Mesenchymal stem cell (in vitro differentiated cells and primary cell): ENCODE results near the gene FNDC4.

Experiments
- DNase-seq: peaks from one replicate; pipeline ENCODE4 v3.0.0-alpha.2; 2013
- H2AFZ ChIP-seq: one replicate; pipeline ENCODE4 v1.6.1; 2013; ENCODE audit warnings: low read depth, mild to moderate bottlenecking, control low read depth, inconsistent platforms, low read length, moderate library complexity
- H2AK5ac ChIP-seq: 2 replicates; pipeline ENCODE4 v1.6.1; 2013; ENCODE audit warnings: low read length, moderate library complexity, mild to moderate bottlenecking, inconsistent platforms; ENCODE audit not compliant: severe bottlenecking
- H2BK120ac ChIP-seq: one replicate; pipeline ENCODE4 v1.6.1; 2013; ENCODE audit warnings: low read depth, mild to moderate bottlenecking, inconsistent platforms, low read length, moderate library complexity
- H2BK12ac ChIP-seq, 2 experiments: one replicate each; pipeline ENCODE4 v1.6.1; 2013; ENCODE audit warnings: inconsistent platforms in 2 of 2, low read length in 2 of 2, mild to moderate bottlenecking in 2 of 2, moderate library complexity in 2 of 2, control low read depth in 1 of 2
- H2BK15ac ChIP-seq: one replicate; pipeline ENCODE4 v1.6.1; 2013; ENCODE audit warnings: mild to moderate bottlenecking, low read depth, inconsistent platforms; ENCODE audit not compliant: poor library complexity, severe bottlenecking
- H2BK5ac ChIP-seq: 2 replicates; pipeline ENCODE4 v1.6.1; 2013; ENCODE audit warnings: low read depth, mild to moderate bottlenecking, low read length, control low read depth, inconsistent platforms; ENCODE audit not compliant: poor library complexity, severe bottlenecking
- H3K14ac ChIP-seq, 2 experiments: one replicate each; pipeline ENCODE4 v1.6.1; 2013; ENCODE audit warnings: inconsistent platforms in 2 of 2, low read length in 2 of 2, control low read depth in 1 of 2, mild to moderate bottlenecking in 1 of 2, moderate library complexity in 1 of 2
- H3K18ac ChIP-seq, 2 experiments: one replicate each; pipeline ENCODE4 v1.6.1; 2013; ENCODE audit warnings: inconsistent platforms in 2 of 2, low read length in 2 of 2, control low read depth in 1 of 2, low read depth in 1 of 2, mild to moderate bottlenecking in 1 of 2
- H3K23ac ChIP-seq, 2 experiments: one replicate each; pipeline ENCODE4 v1.6.1; 2013; ENCODE audit warnings: inconsistent platforms in 2 of 2, low read length in 2 of 2, mild to moderate bottlenecking in 2 of 2, moderate library complexity in 2 of 2, control low read depth in 1 of 2
- H3K27ac ChIP-seq: 2 replicates; pipeline ENCODE4 v1.5.1; 2013; ENCODE audit warnings: mild to moderate bottlenecking, moderate library complexity, low read length, control low read depth, inconsistent platforms; ENCODE audit not compliant: poor library complexity, severe bottlenecking
- H3K27me3 ChIP-seq, 2 experiments: 2 replicates each; pipeline versions ENCODE4 v1.6.1 to v1.7.0; 2013; ENCODE audit warnings: low read length in 2 of 2, mild to moderate bottlenecking in 2 of 2, moderate library complexity in 2 of 2, control low read depth in 1 of 2, inconsistent platforms in 1 of 2; ENCODE audit not compliant: control insufficient read depth in 1 of 2, insufficient read depth in 1 of 2
- H3K36me3 ChIP-seq, 2 experiments: 2 replicates each; pipeline versions ENCODE4 v1.6.1 to v1.7.0; 2013; ENCODE audit warnings: low read length in 2 of 2, control low read depth in 1 of 2, inconsistent platforms in 1 of 2, low read depth in 1 of 2, mild to moderate bottlenecking in 1 of 2; ENCODE audit not compliant: insufficient read depth in 2 of 2, control insufficient read depth in 1 of 2
- H3K4ac ChIP-seq, 2 experiments: one replicate each; pipeline ENCODE4 v1.6.1; 2013; ENCODE audit warnings: inconsistent platforms in 2 of 2, low read length in 2 of 2, mild to moderate bottlenecking in 2 of 2, moderate library complexity in 2 of 2, control low read depth in 1 of 2, low read depth in 1 of 2
- H3K4me1 ChIP-seq: 2 replicates; pipeline ENCODE4 v1.6.1; 2013; ENCODE audit warnings: low read depth, low read length, control low read depth; ENCODE audit not compliant: control insufficient read depth, insufficient read depth
- H3K4me2 ChIP-seq: 2 replicates; pipeline ENCODE4 v1.6.1; 2013; ENCODE audit warnings: low read length, mild to moderate bottlenecking, inconsistent platforms; ENCODE audit not compliant: poor library complexity, severe bottlenecking
- H3K4me3 ChIP-seq, 2 experiments: 2 replicates each; pipeline versions ENCODE4 v1.5.1 to v1.7.0; 2013; ENCODE audit warnings: low read length in 2 of 2, mild to moderate bottlenecking in 2 of 2, control low read depth in 1 of 2, low read depth in 1 of 2; ENCODE audit not compliant: insufficient read depth in 1 of 2
- H3K79me1 ChIP-seq: replicated peaks from 2 replicates; pipeline ENCODE4 v1.6.1; 2013; ENCODE audit warnings: mild to moderate bottlenecking, control low read depth, low read length, inconsistent platforms; ENCODE audit not compliant: poor library complexity, severe bottlenecking
- H3K9ac ChIP-seq: 2 replicates; pipeline ENCODE4 v1.7.0; 2013; ENCODE audit warnings: mild to moderate bottlenecking, low read length, moderate library complexity
- H3K9me3 ChIP-seq: 2 replicates; pipeline ENCODE4 v1.7.0; 2013; ENCODE audit warnings: mild to moderate bottlenecking, low read length; ENCODE audit not compliant: control insufficient read depth
- H4K8ac ChIP-seq: one replicate; pipeline ENCODE4 v1.6.1; 2013; ENCODE audit warnings: inconsistent platforms, mild to moderate bottlenecking, low read length, moderate library complexity
- H4K91ac ChIP-seq: one replicate; pipeline ENCODE4 v1.6.1; 2013; ENCODE audit warnings: mild to moderate bottlenecking, low read length, inconsistent platforms
- WGBS: methylation state at CpG from one replicate; pipeline ENCODE4 v1.1.7; 2013; ENCODE audit warnings: mixed read lengths; 5-methylcytosine and 5-hydroxymethylcytosine counted together

The FNDC4 gene

DNA sequence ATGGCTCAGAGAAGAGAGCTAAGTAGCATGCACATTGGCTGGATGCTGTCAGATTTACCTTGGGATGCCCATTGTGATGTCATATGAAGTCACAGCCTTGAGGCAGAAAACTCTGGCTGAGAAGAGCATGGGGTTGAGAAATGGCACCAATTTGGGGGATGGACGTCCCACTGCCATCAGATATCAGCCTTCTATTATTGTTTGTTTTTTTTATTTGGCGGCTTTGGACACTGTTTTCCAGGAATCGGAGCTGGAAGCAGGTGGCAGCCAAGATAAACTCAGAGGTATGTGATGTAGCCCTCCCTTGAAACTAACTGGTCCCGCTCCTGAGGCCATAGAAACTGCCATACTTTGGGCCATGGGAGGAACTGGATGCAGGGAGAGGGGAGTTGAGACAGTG lies 42.3 kb upstream of the FNDC4 start:
- Histone ChIP-seq H4K8ac (no peak overlapping the region), H4K91ac (no peak overlapping the region), H2BK120ac (no peak overlapping the region), H3K18ac (no peak overlapping the region), H2AK5ac (no peak overlapping the region), H3K4me1 (no peaks in the 10 kb centered on the region), H2BK15ac (no peak overlapping the region), H3K9me3 (no peaks in the 10 kb centered on the region), H2AFZ (no peak overlapping the region), H3K27me3 (peaks cover 14 to 16% of the 10 kb centered on the region in 2 experiments), H2BK5ac (no peak overlapping the region), H3K4me3 (no peak overlapping the region), H2BK12ac (no peak overlapping the region), H3K27ac (no peak overlapping the region), H3K4me2 (no peak overlapping the region), H3K23ac (no peak overlapping the region), H3K9ac (no peak overlapping the region), H3K79me1 (no peaks in the 10 kb centered on the region), H3K4ac (no peak overlapping the region), H3K36me3 (no peaks in the 10 kb centered on the region), H3K14ac (no peak overlapping the region)
- no peak for DNase-seq
- WGBS: 88% methylated on average over 3 of the region's 4 CpGs

DNA sequence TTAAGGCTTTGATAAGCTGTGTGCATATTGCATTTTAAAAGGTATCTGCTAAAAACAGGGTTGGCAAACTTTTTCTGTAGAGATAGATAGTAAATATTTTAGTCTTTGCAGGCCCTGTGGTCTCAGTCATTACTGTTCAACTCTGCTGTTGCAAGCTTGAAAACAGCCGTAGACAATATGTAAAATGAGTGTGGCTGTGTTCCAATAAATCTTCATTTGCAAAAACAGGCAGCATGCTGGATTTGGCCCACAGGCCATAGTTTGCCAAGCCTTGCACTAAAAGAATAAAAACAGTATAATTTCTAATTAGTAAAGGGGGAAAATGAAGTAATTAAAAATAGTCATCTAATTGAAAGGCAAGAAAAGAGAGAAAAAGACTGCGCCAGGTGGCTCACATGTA lies 37.0 kb upstream of the FNDC4 start:
- no peak overlapping the region for H3K27ac ChIP-seq
- no peak overlapping the region for H2BK12ac ChIP-seq
- H3K27me3 ChIP-seq: peaks cover 1 to 5% of the 10 kb centered on the region in 2 experiments
- H3K36me3 ChIP-seq: no peaks in the 10 kb centered on the region
- H2BK120ac ChIP-seq: no peak overlapping the region
- no peak overlapping the region for H3K4ac ChIP-seq
- no peaks in the 10 kb centered on the region for H3K4me1 ChIP-seq
- no peak overlapping the region for H3K4me3 ChIP-seq
- no peak overlapping the region for H3K18ac ChIP-seq
- no peak overlapping the region for H2AK5ac ChIP-seq
- H2BK5ac ChIP-seq: no peak overlapping the region
- H3K9ac ChIP-seq: no peak overlapping the region
- WGBS: 79% methylated on average over 2 of the region's 2 CpGs
- no peak overlapping the region for H3K14ac ChIP-seq
- no peaks in the 10 kb centered on the region for H3K9me3 ChIP-seq
- no peak overlapping the region for H4K91ac ChIP-seq
- no peak overlapping the region for H2BK15ac ChIP-seq
- H3K23ac ChIP-seq: no peak overlapping the region
- H2AFZ ChIP-seq: no peak overlapping the region
- DNase-seq: no peak
- H3K4me2 ChIP-seq: no peak overlapping the region
- no peak overlapping the region for H4K8ac ChIP-seq
- H3K79me1 ChIP-seq: no peaks in the 10 kb centered on the region

GRCh38 chr2:27527182-27527581 lies 32.2 kb upstream of the FNDC4 start:
- H4K8ac ChIP-seq: no peak overlapping the region
- H3K27me3 ChIP-seq: peaks cover 3 to 4% of the 10 kb centered on the region in 2 experiments
- H2BK5ac ChIP-seq: no peak overlapping the region
- H2AFZ ChIP-seq: no peak overlapping the region
- H3K4me3 ChIP-seq: no peak overlapping the region
- no peak overlapping the region for H2BK15ac ChIP-seq
- no peak overlapping the region for H3K23ac ChIP-seq
- H3K27ac ChIP-seq: no peak overlapping the region
- peaks cover 1% of the 10 kb centered on the region for H3K4me1 ChIP-seq
- H3K4me2 ChIP-seq: no peak overlapping the region
- no peak overlapping the region for H3K18ac ChIP-seq
- no peak overlapping the region for H2BK120ac ChIP-seq
- no peak overlapping the region for H4K91ac ChIP-seq
- DNase-seq: peak; percentile 2
- no peak overlapping the region for H2AK5ac ChIP-seq
- no peak overlapping the region for H3K9ac ChIP-seq
- H3K4ac ChIP-seq: no peak overlapping the region
- H3K14ac ChIP-seq: no peak overlapping the region
- H2BK12ac ChIP-seq: no peak overlapping the region
- 89% methylated on average over 2 of the region's 3 CpGs for WGBS
- no peaks in the 10 kb centered on the region for H3K36me3 ChIP-seq
- H3K9me3 ChIP-seq: no peaks in the 10 kb centered on the region
- H3K79me1 ChIP-seq: no peaks in the 10 kb centered on the region

DNA sequence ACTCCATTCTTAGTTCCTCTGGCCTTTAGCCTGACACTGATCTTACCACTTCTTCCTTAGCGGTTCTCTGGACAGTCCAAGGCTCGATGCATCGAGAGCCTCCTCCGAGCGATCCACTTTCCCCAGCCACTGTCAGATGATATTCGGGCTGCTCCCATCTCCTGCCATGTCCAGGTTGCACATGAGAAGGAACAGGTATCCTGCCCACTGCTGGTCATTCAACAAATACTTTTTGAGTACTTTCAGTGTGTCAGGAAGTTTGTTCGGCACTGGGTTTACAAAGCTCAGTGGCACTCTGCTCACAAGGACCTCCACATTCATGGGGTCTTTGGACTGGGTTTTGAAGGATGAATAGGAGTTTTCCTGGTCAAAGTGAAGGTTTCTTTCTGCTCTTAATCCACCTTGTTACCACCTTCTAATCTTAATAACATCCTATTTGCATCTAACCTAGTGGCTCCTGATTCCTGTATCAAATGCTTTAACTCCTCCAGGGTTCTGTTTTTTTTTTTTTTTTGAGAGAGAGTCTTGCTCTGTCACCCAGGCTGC lies 27.5 kb upstream of the FNDC4 start:
- no peak overlapping the region for H3K4me2 ChIP-seq
- no peak overlapping the region for H3K23ac ChIP-seq
- no peaks in the 10 kb centered on the region for H3K79me1 ChIP-seq
- H4K8ac ChIP-seq: no peak overlapping the region
- no peaks in the 10 kb centered on the region for H3K9me3 ChIP-seq
- H3K27me3 ChIP-seq: peaks cover 3 to 7% of the 10 kb centered on the region in 2 experiments
- no peak overlapping the region for H3K4ac ChIP-seq
- H3K27ac ChIP-seq: no peak overlapping the region
- no peak overlapping the region for H4K91ac ChIP-seq
- no peak overlapping the region for H2BK5ac ChIP-seq
- no peaks in the 10 kb centered on the region for H3K36me3 ChIP-seq
- WGBS: 90% methylated on average over 7 of the region's 7 CpGs
- H2BK12ac ChIP-seq: no peak overlapping the region
- H3K4me1 ChIP-seq: peaks cover 1% of the 10 kb centered on the region
- no peak overlapping the region for H2AFZ ChIP-seq
- no peak overlapping the region for H3K9ac ChIP-seq
- H2BK120ac ChIP-seq: no peak overlapping the region
- H3K4me3 ChIP-seq: no peak overlapping the region
- no peak overlapping the region for H2BK15ac ChIP-seq
- H2AK5ac ChIP-seq: no peak overlapping the region
- H3K18ac ChIP-seq: no peak overlapping the region
- no peak for DNase-seq
- H3K14ac ChIP-seq: no peak overlapping the region
